Panc1 (cell line): Measurements from ENCODE around the gene ZRANB3.

Experiments used
- CTCF ChIP-seq: fragments of 450-650 bp; IDR thresholded peaks from 2 replicates; pipeline ENCODE4 v1.5.1; 2017; ENCODE audit warnings: mild to moderate bottlenecking
- POLR2AphosphoS5 ChIP-seq: IDR thresholded peaks from 2 replicates; pipeline ENCODE4 v1.6.1; 2012; ENCODE audit warnings: mild to moderate bottlenecking, low read depth, low read length, moderate library complexity
- SIN3A ChIP-seq: IDR thresholded peaks from 2 replicates; pipeline ENCODE4 v1.6.1; 2012; ENCODE audit warnings: low read depth, mild to moderate bottlenecking, low read length, moderate library complexity, borderline replicate concordance; ENCODE audit not compliant: insufficient read depth
- TCF7L2 ChIP-seq: IDR thresholded peaks from 2 replicates; pipeline ENCODE4 v1.6.1; 2011; ENCODE audit warnings: mild to moderate bottlenecking, low read depth, low read length, inconsistent platforms
- TF ChIP-seq, protein P1 (sequence below), 2 experiments: IDR thresholded peaks; 2 replicates each; pipeline ENCODE4 v1.6.1; 2011 to 2012; ENCODE audit warnings: low read depth in 2 of 2, control low read depth in 1 of 2, low read length in 1 of 2, mild to moderate bottlenecking in 1 of 2, moderate library complexity in 1 of 2; ENCODE audit not compliant: insufficient read depth in 1 of 2

- TF ChIP-seq TCF7L2 (no peak), CTCF (no peak), POLR2AphosphoS5 (no peak), SIN3A (no peak)
- TF ChIP-seq, protein P1, sequence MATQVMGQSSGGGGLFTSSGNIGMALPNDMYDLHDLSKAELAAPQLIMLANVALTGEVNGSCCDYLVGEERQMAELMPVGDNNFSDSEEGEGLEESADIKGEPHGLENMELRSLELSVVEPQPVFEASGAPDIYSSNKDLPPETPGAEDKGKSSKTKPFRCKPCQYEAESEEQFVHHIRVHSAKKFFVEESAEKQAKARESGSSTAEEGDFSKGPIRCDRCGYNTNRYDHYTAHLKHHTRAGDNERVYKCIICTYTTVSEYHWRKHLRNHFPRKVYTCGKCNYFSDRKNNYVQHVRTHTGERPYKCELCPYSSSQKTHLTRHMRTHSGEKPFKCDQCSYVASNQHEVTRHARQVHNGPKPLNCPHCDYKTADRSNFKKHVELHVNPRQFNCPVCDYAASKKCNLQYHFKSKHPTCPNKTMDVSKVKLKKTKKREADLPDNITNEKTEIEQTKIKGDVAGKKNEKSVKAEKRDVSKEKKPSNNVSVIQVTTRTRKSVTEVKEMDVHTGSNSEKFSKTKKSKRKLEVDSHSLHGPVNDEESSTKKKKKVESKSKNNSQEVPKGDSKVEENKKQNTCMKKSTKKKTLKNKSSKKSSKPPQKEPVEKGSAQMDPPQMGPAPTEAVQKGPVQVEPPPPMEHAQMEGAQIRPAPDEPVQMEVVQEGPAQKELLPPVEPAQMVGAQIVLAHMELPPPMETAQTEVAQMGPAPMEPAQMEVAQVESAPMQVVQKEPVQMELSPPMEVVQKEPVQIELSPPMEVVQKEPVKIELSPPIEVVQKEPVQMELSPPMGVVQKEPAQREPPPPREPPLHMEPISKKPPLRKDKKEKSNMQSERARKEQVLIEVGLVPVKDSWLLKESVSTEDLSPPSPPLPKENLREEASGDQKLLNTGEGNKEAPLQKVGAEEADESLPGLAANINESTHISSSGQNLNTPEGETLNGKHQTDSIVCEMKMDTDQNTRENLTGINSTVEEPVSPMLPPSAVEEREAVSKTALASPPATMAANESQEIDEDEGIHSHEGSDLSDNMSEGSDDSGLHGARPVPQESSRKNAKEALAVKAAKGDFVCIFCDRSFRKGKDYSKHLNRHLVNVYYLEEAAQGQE (IDR thresholded peaks at IDR 0.05; ENCODE audit: insufficient read depth in 1 of 2, low read depth in 2 of 2, low read length in 1 of 2): no peak
Observed at GRCh38 chr2:135227386-135227785, 303.6 kb downstream of the ZRANB3 start.
